Esophagus (tissue), 2 donors: ENCODE results near the gene SUMO4. TPM values are rescaled to one million over a fixed set of nuclear protein-coding genes. Genes with fewer than 3 reads are reported as not detected.

Source experiments
- H3K27ac ChIP-seq, 2 donors: one replicate each; pipeline ENCODE4 v1.5.1; 2013; ENCODE audit warnings: low read depth in 2 of 2, mild to moderate bottlenecking in 2 of 2, inconsistent platforms in 1 of 2, low read length in 1 of 2, moderate library complexity in 1 of 2
- H3K27me3 ChIP-seq, 2 donors: one replicate each; pipeline ENCODE4 v1.6.1; 2013; ENCODE audit warnings: low read length in 2 of 2, control low read depth in 1 of 2, mild to moderate bottlenecking in 1 of 2; ENCODE audit not compliant: insufficient read depth in 2 of 2, control insufficient read depth in 1 of 2
- H3K36me3 ChIP-seq, 2 donors: one replicate each; pipeline ENCODE4 v1.6.1; 2013; ENCODE audit warnings: low read length in 1 of 2; ENCODE audit not compliant: control insufficient read depth in 2 of 2, insufficient read depth in 2 of 2
- H3K4me1 ChIP-seq, 2 donors: one replicate each; pipeline ENCODE4 v1.6.1; 2013; ENCODE audit warnings: low read length in 1 of 2; ENCODE audit not compliant: control insufficient read depth in 2 of 2, insufficient read depth in 2 of 2
- H3K4me3 ChIP-seq, 2 donors: one replicate each; pipeline ENCODE4 v1.5.1; 2013; ENCODE audit warnings: low read length in 2 of 2, mild to moderate bottlenecking in 2 of 2, low read depth in 1 of 2, moderate library complexity in 1 of 2
- H3K9me3 ChIP-seq, 2 donors: one replicate each; pipeline ENCODE4 v1.6.1; 2013; ENCODE audit warnings: mild to moderate bottlenecking in 2 of 2, low read depth in 1 of 2, low read length in 1 of 2, moderate library complexity in 1 of 2; ENCODE audit not compliant: control insufficient read depth in 2 of 2, insufficient read depth in 1 of 2
- WGBS, 2 donors: extraction: QIAGEN DNeasy Blood & Tissue Kit; methylation state at CpG; one replicate each; pipeline ENCODE4 v1.1.7; 2013; 5-methylcytosine and 5-hydroxymethylcytosine counted together
- polyA plus RNA-seq, 2 donors: library from polyadenylated mRNA; stranded (reverse); fragments of 200-250 nt; gene quantifications; one replicate each; pipeline ENCODE4 v1.2.3, GENCODE V29; 2013
- donor health status: healthy with polysubstance abuse.
- donor health status: Bipolar disorder and iron deficiency.

SUMO4 gene
- polyA plus RNA-seq, 2 donors: 0.24 TPM; not detected in 1

- peak overlapping the region; percentile 32 to 35 for H3K4me3 ChIP-seq
- peaks cover 4 to 19% of the 10 kb centered on the region in 2 donors for H3K4me1 ChIP-seq
- WGBS, 2 donors: 80 to 87% methylated on average over 14 of the region's 14 CpGs
- no peaks in the 10 kb centered on the region for H3K9me3 ChIP-seq
- H3K36me3 ChIP-seq: no peaks in the 10 kb centered on the region
- H3K27ac ChIP-seq: no peak overlapping the region
- H3K27me3 ChIP-seq: no peaks in the 10 kb centered on the region
Measured at GRCh38 chr6:149449831-149450678, 50.0 kb downstream of the SUMO4 start.

Other genes with a start within 250 kb of the SUMO4 start
- gene TAB2, start 82.5 kb upstream of the SUMO4 start, polyA plus RNA-seq: 10 to 100 TPM; 18.5 to 18.6 TPM
- under 1 TPM; 0.20 to 0.29 TPM for gene ZC3H12D, start 84.8 kb downstream of the SUMO4 start, polyA plus RNA-seq
- gene PPIL4, start 145.8 kb downstream of the SUMO4 start, polyA plus RNA-seq: 10 to 100 TPM; 10.1 to 11.3 TPM
- gene GINM1, start 166.1 kb downstream of the SUMO4 start, polyA plus RNA-seq: 10 to 100 TPM; 12.9 to 21.9 TPM
- gene KATNA1, start 248.5 kb downstream of the SUMO4 start, polyA plus RNA-seq: 10 to 100 TPM in 1 of 2 donors, 1 to 10 TPM in 1; 6.8 to 12.1 TPM